Measurements from ENCODE around the gene NR2E3. TPM values are rescaled to one million over a fixed set of nuclear protein-coding genes. Genes with fewer than 3 reads are reported as not detected.

NR2E3 gene
- total and polyA plus RNA-seq, 5 donors from 2014 or later = 0.10 to 0.32 TPM; not detected in 3

DNA sequence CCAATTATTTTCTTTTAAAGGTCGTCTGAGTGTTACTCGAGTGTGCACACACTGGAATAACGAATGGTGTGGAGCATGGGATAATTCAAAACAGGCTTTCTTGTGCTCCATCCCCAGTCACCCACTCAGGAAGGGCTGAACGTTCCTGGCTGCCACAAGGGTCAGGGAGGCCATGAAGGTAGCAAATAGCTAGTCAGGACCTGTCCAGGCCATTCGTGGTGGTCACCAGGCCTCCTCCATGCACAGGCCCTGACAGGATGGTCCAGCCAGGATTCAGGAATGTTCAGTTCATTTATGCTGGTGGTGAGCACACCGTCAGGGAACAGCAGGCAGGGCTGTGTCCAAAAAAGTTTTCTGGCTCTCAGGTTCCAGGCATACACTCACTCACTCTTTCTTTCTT, 11.7 kb upstream of the NR2E3 start:
- DNase-seq (no peak), ATAC-seq (ENCODE audit: low read depth in 2 of 2) (no peak)
- H3K36me3 ChIP-seq (ENCODE audit: control insufficient read depth, insufficient read depth, low read length) = no peaks in the 10 kb centered on the region
- no peaks in the 10 kb centered on the region for H3K4me1 Mint-ChIP-seq
- H3K27ac Mint-ChIP-seq = no peak overlapping the region
- H3K27me3 ChIP-seq (ENCODE audit: control insufficient read depth, insufficient read depth, low read length) = no peaks in the 10 kb centered on the region
- no peak overlapping the region for H3K27ac ChIP-seq (ENCODE audit: insufficient read depth, low read length, poor library complexity, severe bottlenecking)
- peaks cover 16% of the 10 kb centered on the region for H3K27me3 Mint-ChIP-seq
- no peak overlapping the region for H3K4me3 ChIP-seq (ENCODE audit: low read depth, low read length)
- H3K9me3 Mint-ChIP-seq = peaks cover 0 to 3% (median 0%) of the 10 kb centered on the region in 7 donors
- no peaks in the 10 kb centered on the region for H3K36me3 Mint-ChIP-seq
- H3K9me3 ChIP-seq (ENCODE audit: control insufficient read depth in 2 of 2, low read length in 2 of 2) = no peaks in the 10 kb centered on the region
- no peak overlapping the region for H3K4me3 Mint-ChIP-seq
- H3K4me1 ChIP-seq (ENCODE audit: control insufficient read depth, insufficient read depth, low read length, poor library complexity, severe bottlenecking) = no peaks in the 10 kb centered on the region

DNA sequence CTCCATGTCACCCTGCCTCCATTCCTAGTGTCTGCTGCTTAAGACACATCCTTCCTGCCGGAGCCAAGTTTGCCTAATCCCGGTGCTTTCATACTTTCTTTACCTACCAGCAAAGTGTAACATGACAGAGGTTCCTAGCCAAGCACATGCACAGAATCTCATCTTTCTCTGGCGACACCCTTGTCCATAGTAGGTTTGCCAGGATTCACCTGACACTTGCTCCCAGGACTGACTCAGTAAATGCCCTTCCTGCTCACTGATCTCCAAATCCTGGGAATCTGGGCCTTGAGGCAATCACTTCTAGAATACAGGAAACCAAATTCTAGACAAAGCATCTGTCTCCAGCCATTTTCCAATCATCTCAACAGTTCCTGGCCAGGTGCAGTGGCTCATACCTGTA, 10.2 kb upstream of the NR2E3 start:
- no peaks in the 10 kb centered on the region for H3K36me3 Mint-ChIP-seq
- H3K36me3 ChIP-seq (ENCODE audit: control insufficient read depth, insufficient read depth, low read length) = no peaks in the 10 kb centered on the region
- peaks cover 16% of the 10 kb centered on the region for H3K27me3 Mint-ChIP-seq
- no peaks in the 10 kb centered on the region for H3K27me3 ChIP-seq (ENCODE audit: control insufficient read depth, insufficient read depth, low read length)
- ATAC-seq (ENCODE audit: low read depth in 2 of 2) (no peak), DNase-seq (no peak)
- H3K4me1 Mint-ChIP-seq = no peaks in the 10 kb centered on the region
- no peak overlapping the region for H3K4me3 Mint-ChIP-seq
- H3K4me1 ChIP-seq (ENCODE audit: control insufficient read depth, insufficient read depth, low read length, poor library complexity, severe bottlenecking) = no peaks in the 10 kb centered on the region
- peaks cover 0 to 3% (median 0%) of the 10 kb centered on the region in 7 donors for H3K9me3 Mint-ChIP-seq
- no peak overlapping the region for H3K4me3 ChIP-seq (ENCODE audit: low read depth, low read length)
- H3K27ac Mint-ChIP-seq = no peak overlapping the region
- H3K9me3 ChIP-seq (ENCODE audit: control insufficient read depth in 2 of 2, low read length in 2 of 2) = no peaks in the 10 kb centered on the region
- H3K27ac ChIP-seq (ENCODE audit: insufficient read depth, low read length, poor library complexity, severe bottlenecking) = no peak overlapping the region

DNA sequence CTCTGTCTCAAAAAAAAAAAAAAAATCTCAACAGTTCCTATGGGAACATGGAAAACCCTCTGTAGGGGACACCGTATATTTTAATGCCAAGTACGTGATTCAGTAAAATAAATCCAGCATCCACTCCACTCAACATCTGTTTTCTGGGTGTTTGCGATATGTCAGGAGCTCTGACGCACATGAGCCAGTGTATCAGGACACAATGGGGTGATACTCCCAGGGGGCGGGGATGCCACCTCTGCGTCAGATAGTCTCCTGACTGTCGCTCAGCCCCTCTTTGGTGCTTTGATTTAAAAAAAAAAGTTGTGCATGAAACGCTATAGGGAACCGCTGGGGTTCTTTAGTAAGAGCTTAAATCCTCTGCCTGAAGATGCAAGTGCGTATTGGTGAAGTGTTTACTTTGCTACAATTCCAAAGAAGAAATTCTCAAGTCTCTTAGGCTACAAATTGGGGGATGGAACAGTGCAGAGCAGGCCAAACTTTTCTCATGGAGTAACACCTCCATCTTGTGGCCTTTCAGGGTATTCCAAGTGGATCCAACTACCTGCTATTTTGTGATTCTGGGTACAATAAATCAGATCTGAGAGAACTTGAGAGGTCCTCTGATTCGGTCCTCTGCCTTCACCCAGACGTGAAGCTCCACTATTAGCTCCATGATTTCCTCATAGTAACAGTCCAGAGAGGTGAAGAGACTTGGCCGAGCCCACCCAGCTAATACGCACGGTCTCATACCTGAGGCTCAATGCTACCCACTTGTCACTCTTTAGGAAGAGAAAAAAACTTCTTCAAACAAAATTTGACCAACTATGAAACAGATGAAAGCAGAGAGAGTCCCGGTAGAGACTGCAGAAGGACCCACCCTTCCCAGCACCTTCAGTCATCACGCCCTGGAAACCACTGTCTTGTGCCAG, 9.3 kb upstream of the NR2E3 start:
- no peaks in the 10 kb centered on the region for H3K4me1 ChIP-seq (ENCODE audit: control insufficient read depth, insufficient read depth, low read length, poor library complexity, severe bottlenecking)
- Mint-ChIP-seq H3K9me3 (peaks cover 0 to 3% (median 0%) of the 10 kb centered on the region in 7 donors), H3K27ac (no peak overlapping the region), H3K27me3 (peaks cover 16% of the 10 kb centered on the region), H3K36me3 (no peaks in the 10 kb centered on the region), H3K4me3 (no peak overlapping the region), H3K4me1 (no peaks in the 10 kb centered on the region)
- H3K27me3 ChIP-seq (ENCODE audit: control insufficient read depth, insufficient read depth, low read length) = no peaks in the 10 kb centered on the region
- H3K4me3 ChIP-seq (ENCODE audit: low read depth, low read length) = no peak overlapping the region
- no peaks in the 10 kb centered on the region for H3K36me3 ChIP-seq (ENCODE audit: control insufficient read depth, insufficient read depth, low read length)
- H3K27ac ChIP-seq (ENCODE audit: insufficient read depth, low read length, poor library complexity, severe bottlenecking) = no peak overlapping the region
- H3K9me3 ChIP-seq (ENCODE audit: control insufficient read depth in 2 of 2, low read length in 2 of 2) = no peaks in the 10 kb centered on the region
- DNase-seq = peak in 2 of 3 donors; percentile 3 to 34
- ATAC-seq (ENCODE audit: low read depth in 2 of 2) = no peak

DNA sequence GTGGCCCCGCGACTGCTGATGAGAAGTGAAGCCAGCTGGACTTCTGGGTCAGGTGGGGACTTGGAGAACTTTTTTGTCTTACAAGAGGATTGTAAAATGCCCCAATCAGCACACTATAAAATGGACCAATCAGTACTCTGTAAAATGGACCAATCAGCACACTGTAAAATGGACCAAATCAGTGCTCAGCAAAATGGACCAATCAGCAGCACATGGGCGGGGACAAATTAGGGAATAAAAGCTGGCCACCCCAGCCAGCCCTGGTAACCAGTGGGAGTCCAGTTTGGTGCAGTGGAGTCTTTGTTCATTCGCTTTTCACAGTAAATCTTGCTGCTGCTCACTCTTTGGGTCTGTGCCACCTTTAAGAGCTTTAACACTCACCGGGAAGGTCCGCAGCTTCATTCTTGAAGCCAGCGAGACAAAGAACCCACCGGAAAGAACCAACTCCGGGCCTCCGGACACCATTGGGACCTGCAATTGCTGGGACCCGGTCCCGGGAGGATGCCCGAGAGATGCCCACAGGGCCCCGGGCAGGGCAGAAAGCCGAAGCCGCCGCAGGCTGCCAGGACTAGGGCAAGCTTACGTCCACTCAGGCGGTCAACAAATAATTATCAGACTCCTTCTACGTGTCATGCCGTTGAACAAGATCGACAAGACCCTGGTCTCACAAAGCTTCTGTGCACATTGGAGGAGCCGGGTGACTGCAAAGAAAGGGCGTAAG, 8.3 kb upstream of the NR2E3 start:
- H3K27ac ChIP-seq (ENCODE audit: insufficient read depth, low read length, poor library complexity, severe bottlenecking) = no peak overlapping the region
- ATAC-seq (ENCODE audit: low read depth in 2 of 2) = no peak
- H3K36me3 Mint-ChIP-seq = no peaks in the 10 kb centered on the region
- H3K9me3 Mint-ChIP-seq = no peaks in the 10 kb centered on the region
- H3K4me3 ChIP-seq (ENCODE audit: low read depth, low read length) = no peak overlapping the region
- no peak overlapping the region for H3K4me3 Mint-ChIP-seq
- no peaks in the 10 kb centered on the region for H3K36me3 ChIP-seq (ENCODE audit: control insufficient read depth, insufficient read depth, low read length)
- H3K9me3 ChIP-seq (ENCODE audit: control insufficient read depth in 2 of 2, low read length in 2 of 2) = no peaks in the 10 kb centered on the region
- H3K27me3 ChIP-seq (ENCODE audit: control insufficient read depth, insufficient read depth, low read length) = no peaks in the 10 kb centered on the region
- H3K27me3 Mint-ChIP-seq = peaks cover 16% of the 10 kb centered on the region
- no peaks in the 10 kb centered on the region for H3K4me1 ChIP-seq (ENCODE audit: control insufficient read depth, insufficient read depth, low read length, poor library complexity, severe bottlenecking)
- no peak for DNase-seq
- no peaks in the 10 kb centered on the region for H3K4me1 Mint-ChIP-seq
- H3K27ac Mint-ChIP-seq = no peak overlapping the region

DNA sequence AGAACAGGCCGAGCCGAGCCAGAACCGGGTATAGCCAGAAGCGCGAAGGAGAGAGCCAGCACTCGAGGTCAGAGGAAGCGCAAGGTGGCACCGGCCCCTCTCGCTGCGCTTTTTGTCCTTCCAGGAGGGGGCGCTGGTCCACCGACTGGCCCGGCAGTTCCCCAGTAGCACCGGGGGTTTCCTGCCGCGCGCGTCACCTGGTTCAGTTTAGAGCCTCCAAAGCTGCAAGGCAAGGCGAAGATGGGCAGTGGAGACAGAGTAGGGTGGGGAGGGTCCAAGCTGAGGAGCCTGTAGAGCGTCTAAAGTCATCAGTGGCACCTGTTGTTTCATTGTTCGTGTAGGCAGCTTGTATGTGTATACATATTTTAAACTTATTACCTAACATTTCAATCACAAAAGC, 7.6 kb upstream of the NR2E3 start:
- no peak overlapping the region for H3K4me3 Mint-ChIP-seq
- ATAC-seq (ENCODE audit: low read depth in 2 of 2) = no peak
- H3K9me3 Mint-ChIP-seq = no peaks in the 10 kb centered on the region
- Histone ChIP-seq H3K27ac (ENCODE audit: insufficient read depth, low read length, poor library complexity, severe bottlenecking) (no peak overlapping the region), H3K27me3 (ENCODE audit: control insufficient read depth, insufficient read depth, low read length) (no peaks in the 10 kb centered on the region), H3K4me3 (ENCODE audit: low read depth, low read length) (no peak overlapping the region), H3K4me1 (ENCODE audit: control insufficient read depth, insufficient read depth, low read length, poor library complexity, severe bottlenecking) (no peaks in the 10 kb centered on the region), H3K9me3 (ENCODE audit: control insufficient read depth in 2 of 2, low read length in 2 of 2) (no peaks in the 10 kb centered on the region), H3K36me3 (ENCODE audit: control insufficient read depth, insufficient read depth, low read length) (no peaks in the 10 kb centered on the region)
- no peaks in the 10 kb centered on the region for H3K36me3 Mint-ChIP-seq
- peaks cover 16% of the 10 kb centered on the region for H3K27me3 Mint-ChIP-seq
- peak in 2 of 3 donors; percentile 3 to 29 for DNase-seq
- no peak overlapping the region for H3K27ac Mint-ChIP-seq
- no peaks in the 10 kb centered on the region for H3K4me1 Mint-ChIP-seq

DNA sequence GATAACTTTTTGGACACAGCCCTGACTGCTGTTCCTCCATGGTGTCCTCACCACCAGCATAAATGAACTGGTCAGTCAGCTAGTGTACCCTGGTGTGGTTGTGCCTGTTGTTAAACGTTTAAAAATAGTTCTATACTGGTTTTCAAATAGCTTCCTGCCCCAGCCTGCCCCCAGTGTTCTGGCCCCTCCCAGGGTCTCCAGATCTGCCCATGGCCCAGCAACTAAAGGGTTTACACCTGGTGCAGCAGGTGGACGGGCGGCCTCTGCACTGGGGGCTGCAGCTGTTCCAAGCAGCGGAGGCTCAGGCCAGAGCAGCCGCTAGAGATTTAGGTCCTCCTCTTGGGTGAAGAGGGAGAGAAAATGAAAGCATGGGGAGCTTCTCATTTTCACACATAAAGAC, 6.1 kb upstream of the NR2E3 start:
- Mint-ChIP-seq H3K4me3 (no peak overlapping the region), H3K27ac (no peak overlapping the region), H3K27me3 (peaks cover 12% of the 10 kb centered on the region), H3K9me3 (no peaks in the 10 kb centered on the region), H3K4me1 (no peaks in the 10 kb centered on the region), H3K36me3 (no peaks in the 10 kb centered on the region)
- ATAC-seq (ENCODE audit: low read depth in 2 of 2) (no peak), DNase-seq (no peak)
- no peaks in the 10 kb centered on the region for H3K4me1 ChIP-seq (ENCODE audit: control insufficient read depth, insufficient read depth, low read length, poor library complexity, severe bottlenecking)
- H3K36me3 ChIP-seq (ENCODE audit: control insufficient read depth, insufficient read depth, low read length) = no peaks in the 10 kb centered on the region
- H3K27ac ChIP-seq (ENCODE audit: insufficient read depth, low read length, poor library complexity, severe bottlenecking) = no peak overlapping the region
- no peak overlapping the region for H3K4me3 ChIP-seq (ENCODE audit: low read depth, low read length)
- H3K27me3 ChIP-seq (ENCODE audit: control insufficient read depth, insufficient read depth, low read length) = no peaks in the 10 kb centered on the region
- H3K9me3 ChIP-seq (ENCODE audit: control insufficient read depth in 2 of 2, low read length in 2 of 2) = no peaks in the 10 kb centered on the region

DNA sequence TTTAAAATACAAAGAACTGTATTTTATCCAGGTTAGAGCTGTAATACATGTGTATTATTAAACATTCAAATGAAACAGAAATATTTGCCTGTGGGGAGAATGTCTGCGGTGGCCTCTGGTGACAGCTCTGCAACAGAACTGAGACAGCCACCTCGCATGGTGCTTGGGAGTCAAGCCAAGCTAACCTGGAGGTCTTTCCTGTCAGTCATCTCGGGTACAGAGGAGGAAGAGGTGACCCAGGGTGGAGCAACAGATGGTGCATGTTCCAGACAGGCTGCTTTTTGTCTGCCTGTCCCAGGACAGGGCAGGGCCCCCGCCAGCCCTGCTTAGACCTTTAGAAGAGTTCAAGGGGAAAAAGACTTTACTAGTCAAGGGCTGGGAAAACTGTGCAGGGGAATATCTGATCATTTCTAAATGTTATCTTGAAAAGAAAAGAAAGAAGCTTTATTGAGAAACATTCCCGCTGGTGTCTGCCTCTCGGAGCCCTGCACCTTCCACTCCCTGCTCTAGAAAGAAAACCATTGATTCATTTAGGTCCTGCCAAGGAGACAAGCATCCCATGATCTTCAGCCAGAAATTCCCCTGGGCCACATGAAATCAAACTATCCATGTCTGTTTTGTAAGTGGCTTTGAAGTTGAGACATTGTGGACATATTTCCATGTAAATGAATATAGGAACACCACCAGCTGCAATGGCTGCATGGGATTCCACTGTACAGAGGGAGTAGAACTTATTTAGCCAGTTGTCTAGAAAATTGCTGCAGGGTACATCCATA, 5.5 kb upstream of the NR2E3 start:
- ATAC-seq (ENCODE audit: low read depth in 2 of 2) (no peak), DNase-seq (no peak)
- Mint-ChIP-seq H3K4me1 (no peaks in the 10 kb centered on the region), H3K4me3 (no peak overlapping the region), H3K27me3 (peaks cover 11% of the 10 kb centered on the region), H3K36me3 (no peaks in the 10 kb centered on the region), H3K9me3 (no peaks in the 10 kb centered on the region), H3K27ac (peak overlapping the region in 1 of 3 donors; percentile 45)
- no peak overlapping the region for H3K4me3 ChIP-seq (ENCODE audit: low read depth, low read length)
- no peaks in the 10 kb centered on the region for H3K36me3 ChIP-seq (ENCODE audit: control insufficient read depth, insufficient read depth, low read length)
- no peak overlapping the region for H3K27ac ChIP-seq (ENCODE audit: insufficient read depth, low read length, poor library complexity, severe bottlenecking)
- H3K4me1 ChIP-seq (ENCODE audit: control insufficient read depth, insufficient read depth, low read length, poor library complexity, severe bottlenecking) = no peaks in the 10 kb centered on the region
- no peaks in the 10 kb centered on the region for H3K9me3 ChIP-seq (ENCODE audit: control insufficient read depth in 2 of 2, low read length in 2 of 2)
- no peaks in the 10 kb centered on the region for H3K27me3 ChIP-seq (ENCODE audit: control insufficient read depth, insufficient read depth, low read length)

Measured in CD4-positive, CD25-positive, alpha-beta regulatory T cell (primary cell).